HepG2 (cell line): ENCODE data around the gene GPD1. TPM values are rescaled to one million over a fixed set of nuclear protein-coding genes. Genes with fewer than 3 reads are reported as not detected.

Source experiments
- FOXK1 ChIP-seq: sonication (generic); formaldehyde crosslinking; IDR thresholded peaks from 2 replicates; pipeline ENCODE4 v1.4.0; 2020; ENCODE audit warnings: low read depth, missing genetic modification reagents, borderline replicate concordance
- GABPA ChIP-seq, 2 experiments: IDR thresholded peaks; 2 replicates each; pipeline ENCODE4 v1.6.1; 2011 to 2016; ENCODE audit warnings: low read depth in 2 of 2, low read length in 1 of 2, missing biosample characterization in 1 of 2, missing genetic modification characterization in 1 of 2
- HES4 ChIP-seq: sonication (generic); formaldehyde crosslinking; IDR thresholded peaks from 2 replicates; pipeline ENCODE4 v1.9.0; 2021; ENCODE audit warnings: mild to moderate bottlenecking, missing genetic modification reagents, borderline replicate concordance
- IRF9 ChIP-seq: sonication (generic); formaldehyde crosslinking; IDR thresholded peaks from 2 replicates; pipeline ENCODE4 v1.8.0; 2022; ENCODE audit warnings: missing genetic modification reagents, mild to moderate bottlenecking, borderline replicate concordance
- KAT7 ChIP-seq: IDR thresholded peaks from 2 replicates; pipeline ENCODE4 v1.6.1; 2018; ENCODE audit warnings: borderline replicate concordance, missing compliant biosample characterization
- KLF9 ChIP-seq: IDR thresholded peaks from 2 replicates; pipeline ENCODE4 v1.6.1; 2016; ENCODE audit warnings: low read depth
- MLX ChIP-seq: IDR thresholded peaks from 2 replicates; pipeline ENCODE4 v1.6.1; 2016
- NFE2L2 ChIP-seq: fragments of 150-350 bp; IDR thresholded peaks from 2 replicates; pipeline ENCODE4 v1.6.1; 2014; ENCODE audit warnings: low read length
- NFKBIZ ChIP-seq: IDR thresholded peaks from 2 replicates; pipeline ENCODE4 v1.6.1; 2018; ENCODE audit warnings: missing genetic modification reagents, missing compliant biosample characterization
- NFRKB ChIP-seq: fragments of 450-650 bp; IDR thresholded peaks from 2 replicates; pipeline ENCODE4 v1.6.1; 2017
- NPAS2 ChIP-seq: sonication (generic); formaldehyde crosslinking; IDR thresholded peaks from 2 replicates; pipeline ENCODE4 v1.8.0; 2022; ENCODE audit warnings: mild to moderate bottlenecking, missing genetic modification reagents, borderline replicate concordance
- NR2C2 ChIP-seq: sonication (generic); formaldehyde crosslinking; IDR thresholded peaks from 2 replicates; pipeline ENCODE4 v1.4.0; 2020; ENCODE audit warnings: missing genetic modification reagents, mild to moderate bottlenecking, moderate library complexity, borderline replicate concordance
- NR2F6 ChIP-seq, 2 experiments: IDR thresholded peaks; 2 replicates each; pipeline ENCODE4 v1.6.1; 2016; ENCODE audit warnings: antibody characterized with exemption in 1 of 2, mild to moderate bottlenecking in 1 of 2
- PRMT3 ChIP-seq: sonication (generic); formaldehyde crosslinking; IDR thresholded peaks from 2 replicates; pipeline ENCODE4 v1.8.1; 2022; ENCODE audit warnings: low read depth, mild to moderate bottlenecking, moderate library complexity, missing genetic modification reagents, borderline replicate concordance
- TBX2 ChIP-seq: sonication (generic); formaldehyde crosslinking; IDR thresholded peaks from 2 replicates; pipeline ENCODE4 v1.5.0; 2020; ENCODE audit warnings: missing genetic modification reagents, mild to moderate bottlenecking, borderline replicate concordance
- ZFY ChIP-seq: sonication (generic); formaldehyde crosslinking; IDR thresholded peaks from 2 replicates; pipeline ENCODE4 v1.4.0; 2020; ENCODE audit warnings: missing genetic modification reagents
- ZMYM4 ChIP-seq: sonication (generic); formaldehyde crosslinking; IDR thresholded peaks from 2 replicates; pipeline ENCODE4 v1.8.1; 2023; ENCODE audit warnings: mild to moderate bottlenecking, missing genetic modification reagents
- ZNF263 ChIP-seq: sonication (generic); formaldehyde crosslinking; IDR thresholded peaks from 2 replicates; pipeline ENCODE4 v1.4.0; 2020; ENCODE audit warnings: missing genetic modification reagents
- ZNF276 ChIP-seq: sonication (generic); formaldehyde crosslinking; IDR thresholded peaks from 2 replicates; pipeline ENCODE4 v1.4.0; 2020; ENCODE audit warnings: mild to moderate bottlenecking, low read depth, missing genetic modification reagents
- ZNF33A ChIP-seq: sonication (generic); formaldehyde crosslinking; IDR thresholded peaks from 2 replicates; pipeline ENCODE4 v1.5.1; 2020; ENCODE audit warnings: missing genetic modification reagents, mild to moderate bottlenecking, moderate library complexity, borderline replicate concordance
- ZNF572 ChIP-seq: sonication (generic); formaldehyde crosslinking; IDR thresholded peaks from 2 replicates; pipeline ENCODE4 v1.5.1; 2020; ENCODE audit warnings: mild to moderate bottlenecking, missing genetic modification reagents
- ZNF614 ChIP-seq: IDR thresholded peaks from 2 replicates; pipeline ENCODE4 v1.6.1; 2018; ENCODE audit warnings: missing biosample characterization, missing genetic modification reagents, inconsistent platforms, borderline replicate concordance
- ZNF878 ChIP-seq: sonication (generic); formaldehyde crosslinking; IDR thresholded peaks from 2 replicates; pipeline ENCODE4 v1.8.1; 2023; ENCODE audit warnings: mild to moderate bottlenecking, missing genetic modification reagents, moderate library complexity
- polyA plus RNA-seq, 8 experiments: library from polyadenylated mRNA; depleted of rRNA in 3 of 8; stranded (reverse) in 7 of 8; unstranded in 1 of 8; fragments of >200 nt; fragmentation: Illumina TruSeq in 4 of 8; extraction: Trizol in 4 of 8; gene quantifications; 2 replicates each; pipeline versions ENCODE4 v1.2.1 to v1.2.3, GENCODE V29; 2011 to 2016; ENCODE audit warnings: low read depth in 4 of 8, missing spikeins in 1 of 8, mixed read lengths in 1 of 8; ENCODE audit not compliant: insufficient read depth in 1 of 8
- total RNA-seq, 5 experiments: library from RNA; depleted of rRNA; stranded (reverse); fragments of >200 nt; fragmentation: Illumina TruSeq; extraction: Trizol; gene quantifications; 2 replicates each; pipeline ENCODE4 v1.2.3, GENCODE V29; 2016; ENCODE audit warnings: low read depth in 1 of 5

The GPD1 gene
- total and polyA plus RNA-seq, 2 of the 13 experiments (the other 11 are each of a cell fraction or from before 2014, with no cell fraction given) = 3.7 to 30.6 TPM

- TF ChIP-seq NFKBIZ = 0 out of 2 replicates have a peak, but pooled peaks have one; percentile 38
- peak; percentile 52; the same call in 1 of the 2 replicates for TF ChIP-seq ZNF614 (CRISPR knock-in tag)
- peak; percentile 85 for TF ChIP-seq NR2F6 (IDR thresholded peaks at IDR 0.05)
- TF ChIP-seq NR2F6 (CRISPR knock-in tag; IDR thresholded peaks at IDR 0.05) = no peak; the same call in none of the 2 replicates
- TF ChIP-seq PRMT3 (CRISPR knock-in tag) = 0 out of 2 replicates have a peak, but pooled peaks have one; percentile 27
- no peak for TF ChIP-seq IRF9 (CRISPR knock-in tag)
- TF ChIP-seq NFRKB = no peak
- peak; percentile 33; the same call in 1 of the 2 replicates for TF ChIP-seq ZNF276 (CRISPR knock-in tag)
- TF ChIP-seq GABPA (IDR thresholded peaks at IDR 0.05; ENCODE audit: low read depth, low read length) = no peak
- 0 out of 2 replicates have a peak, but pooled peaks have one; percentile 29 for TF ChIP-seq GABPA (CRISPR knock-in tag; IDR thresholded peaks at IDR 0.05; ENCODE audit: low read depth)
- TF ChIP-seq NR2C2 = peak; percentile 41; the same call in 1 of the 2 replicates
- TF ChIP-seq ZFY (CRISPR knock-in tag) = peak; percentile 60; the same call in 1 of the 2 replicates
- peak; percentile 25; the same call in 1 of the 2 replicates for TF ChIP-seq ZNF263
- 0 out of 2 replicates have a peak, but pooled peaks have one; percentile 52 for TF ChIP-seq KAT7 (CRISPR knock-in tag)
- TF ChIP-seq FOXK1 (CRISPR knock-in tag) = no peak
- TF ChIP-seq MLX (CRISPR knock-in tag) = peak; percentile 24; the same call in 1 of the 2 replicates
- peak; percentile 81 for TF ChIP-seq ZNF878 (CRISPR knock-in tag)
- no peak for TF ChIP-seq NPAS2 (CRISPR knock-in tag)
- TF ChIP-seq NFE2L2 = no peak
- TF ChIP-seq ZMYM4 (CRISPR knock-in tag) = 0 out of 2 replicates have a peak, but pooled peaks have one; percentile 17
- no peak for TF ChIP-seq HES4 (CRISPR knock-in tag)
- TF ChIP-seq ZNF33A = no peak
- peak; percentile 61; the same call in 1 of the 2 replicates for TF ChIP-seq TBX2
- 0 out of 2 replicates have a peak, but pooled peaks have one; percentile 51 for TF ChIP-seq KLF9 (CRISPR knock-in tag)
- no peak for TF ChIP-seq ZNF572 (CRISPR knock-in tag)
These were observed 28.6 kb upstream of the GPD1 start (continued) for GRCh38 chr12:50074936-50075807.
